RWPE2 (cell line): Measurements from ENCODE around the gene SH2B2.

Experiments used
- ATAC-seq: fragments of 200-7000 bp; cut with Tn5 transposase; 3 replicates; pipeline ENCODE4 v1.9.1; 2021; ENCODE audit warnings: low read depth
- DNase-seq: peaks from one replicate; pipeline ENCODE4 v3.0.0-alpha.2; 2020; ENCODE audit warnings: low spot score
- H3K27ac ChIP-seq: fragments of 450-650 bp; 2 replicates; pipeline ENCODE4 v1.5.1; 2017; ENCODE audit warnings: mild to moderate bottlenecking; ENCODE audit not compliant: poor library complexity, severe bottlenecking
- H3K27me3 ChIP-seq: fragments of 250-450 bp; sonication (Bioruptor Pico); 2 replicates; pipeline ENCODE4 v1.5.1; 2021; ENCODE audit warnings: mild to moderate bottlenecking, moderate library complexity; ENCODE audit not compliant: insufficient read depth, poor library complexity, severe bottlenecking
- H3K36me3 ChIP-seq: fragments of 250-450 bp; sonication (Bioruptor Pico); 2 replicates; pipeline ENCODE4 v1.5.1; 2020; ENCODE audit warnings: low read depth, mild to moderate bottlenecking, moderate library complexity
- H3K4me1 ChIP-seq: fragments of 250-450 bp; sonication (Bioruptor Pico); 2 replicates; pipeline ENCODE4 v1.5.1; 2021; ENCODE audit warnings: mild to moderate bottlenecking, moderate library complexity; ENCODE audit not compliant: insufficient read depth, poor library complexity, severe bottlenecking
- H3K4me3 ChIP-seq: fragments of 250-450 bp; sonication (Bioruptor Pico); 2 replicates; pipeline ENCODE4 v1.5.1; 2021; ENCODE audit warnings: mild to moderate bottlenecking, moderate library complexity; ENCODE audit not compliant: severe bottlenecking
- H3K9me3 ChIP-seq: fragments of 250-450 bp; sonication (Bioruptor Pico); 2 replicates; pipeline ENCODE4 v1.5.1; 2021; ENCODE audit warnings: mild to moderate bottlenecking, moderate library complexity; ENCODE audit not compliant: severe bottlenecking
- TF ChIP-seq, protein P1 (sequence below): fragments of 450-650 bp; IDR thresholded peaks from one replicate; pipeline ENCODE4 v1.5.1; 2017; ENCODE audit warnings: mild to moderate bottlenecking, moderate library complexity; ENCODE audit not compliant: poor library complexity, severe bottlenecking

The SH2B2 gene

GRCh38 chr7:102313997-102314780 is 27.5 kb downstream of the SH2B2 start:
- Histone ChIP-seq H3K4me3 (no peak overlapping the region), H3K27me3 (no peaks in the 10 kb centered on the region), H3K4me1 (peaks cover 5% of the 10 kb centered on the region), H3K9me3 (no peaks in the 10 kb centered on the region), H3K27ac (no peak overlapping the region), H3K36me3 (no peaks in the 10 kb centered on the region)
- DNase-seq (no peak), ATAC-seq (no peak)
- TF ChIP-seq, protein P1, sequence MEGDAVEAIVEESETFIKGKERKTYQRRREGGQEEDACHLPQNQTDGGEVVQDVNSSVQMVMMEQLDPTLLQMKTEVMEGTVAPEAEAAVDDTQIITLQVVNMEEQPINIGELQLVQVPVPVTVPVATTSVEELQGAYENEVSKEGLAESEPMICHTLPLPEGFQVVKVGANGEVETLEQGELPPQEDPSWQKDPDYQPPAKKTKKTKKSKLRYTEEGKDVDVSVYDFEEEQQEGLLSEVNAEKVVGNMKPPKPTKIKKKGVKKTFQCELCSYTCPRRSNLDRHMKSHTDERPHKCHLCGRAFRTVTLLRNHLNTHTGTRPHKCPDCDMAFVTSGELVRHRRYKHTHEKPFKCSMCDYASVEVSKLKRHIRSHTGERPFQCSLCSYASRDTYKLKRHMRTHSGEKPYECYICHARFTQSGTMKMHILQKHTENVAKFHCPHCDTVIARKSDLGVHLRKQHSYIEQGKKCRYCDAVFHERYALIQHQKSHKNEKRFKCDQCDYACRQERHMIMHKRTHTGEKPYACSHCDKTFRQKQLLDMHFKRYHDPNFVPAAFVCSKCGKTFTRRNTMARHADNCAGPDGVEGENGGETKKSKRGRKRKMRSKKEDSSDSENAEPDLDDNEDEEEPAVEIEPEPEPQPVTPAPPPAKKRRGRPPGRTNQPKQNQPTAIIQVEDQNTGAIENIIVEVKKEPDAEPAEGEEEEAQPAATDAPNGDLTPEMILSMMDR, result no peak

DNA sequence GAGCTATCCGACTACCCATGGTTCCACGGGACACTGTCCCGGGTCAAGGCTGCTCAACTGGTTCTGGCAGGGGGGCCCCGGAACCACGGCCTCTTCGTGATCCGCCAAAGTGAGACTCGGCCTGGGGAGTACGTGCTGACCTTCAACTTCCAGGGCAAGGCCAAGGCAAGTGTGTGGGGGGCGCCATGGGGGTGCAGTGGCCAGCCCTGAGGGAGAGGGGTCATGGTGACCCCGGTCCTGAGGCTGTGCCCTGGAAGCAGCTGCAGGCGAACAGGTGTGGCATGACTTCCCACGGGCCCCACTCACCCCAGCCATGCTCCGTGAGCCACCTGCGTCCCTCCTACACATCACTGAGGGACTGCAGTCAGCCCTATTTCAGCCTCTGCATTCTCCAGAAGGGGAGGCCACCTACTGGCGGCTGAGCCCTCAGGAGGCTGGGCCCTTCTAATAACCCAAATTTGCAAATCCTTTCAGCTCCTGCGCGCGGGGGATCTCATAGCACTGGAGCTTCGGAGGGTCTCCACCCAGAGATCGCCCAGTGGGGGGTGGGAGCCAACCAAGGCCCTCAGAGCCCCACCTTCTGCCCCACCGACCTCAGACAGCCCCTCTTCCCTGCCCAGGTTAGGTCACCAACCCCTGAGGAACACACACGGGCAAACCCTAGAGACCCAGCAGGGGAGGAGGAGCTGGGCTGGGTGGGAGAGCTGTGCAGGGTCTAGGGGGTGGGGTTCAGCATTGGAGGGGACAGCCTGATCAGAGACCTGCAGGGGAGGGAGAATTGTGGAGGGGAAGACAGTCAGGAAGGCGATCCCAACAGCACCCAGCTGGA is 30.8 kb downstream of the SH2B2 start:
- no peaks in the 10 kb centered on the region for H3K9me3 ChIP-seq
- H3K4me3 ChIP-seq, result no peak overlapping the region
- H3K27ac ChIP-seq, result no peak overlapping the region
- TF ChIP-seq, protein P1, result no peak
- no peak for DNase-seq
- H3K27me3 ChIP-seq, result no peaks in the 10 kb centered on the region
- H3K36me3 ChIP-seq, result no peaks in the 10 kb centered on the region
- no peak for ATAC-seq
- peaks cover 5% of the 10 kb centered on the region for H3K4me1 ChIP-seq

- ATAC-seq, result peak; percentile 95
- DNase-seq, result peak; percentile 74
- H3K36me3 ChIP-seq, result no peaks in the 10 kb centered on the region
- H3K9me3 ChIP-seq, result no peaks in the 10 kb centered on the region
- peaks cover 5% of the 10 kb centered on the region for H3K4me1 ChIP-seq
- H3K4me3 ChIP-seq, result no peak overlapping the region
- peak overlapping the region; percentile 14 for H3K27ac ChIP-seq
- H3K27me3 ChIP-seq, result no peaks in the 10 kb centered on the region
- TF ChIP-seq, protein P1, result no peak
Observed at GRCh38 chr7:102318482-102318971, 31.9 kb downstream of the SH2B2 start.

DNA sequence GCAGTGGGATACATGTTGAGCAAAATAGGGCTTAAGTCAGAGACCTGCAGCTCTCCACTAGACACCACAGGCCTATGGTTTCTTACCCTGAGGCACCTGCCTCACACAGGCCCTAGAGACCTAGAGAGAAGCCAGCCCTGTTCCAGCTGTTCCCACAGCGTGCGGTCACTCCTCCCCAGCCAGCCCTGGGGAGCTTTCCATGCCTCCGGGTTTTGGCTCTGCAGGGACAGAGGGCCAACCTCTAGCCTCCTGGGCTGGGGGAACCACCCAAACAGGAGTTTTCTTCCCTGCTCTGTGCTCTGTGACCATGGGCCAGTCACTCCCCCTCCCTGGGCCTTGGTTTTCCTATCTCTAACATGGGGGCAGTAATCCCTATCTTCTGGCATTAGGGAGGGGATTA is 33.0 kb downstream of the SH2B2 start:
- H3K4me3 ChIP-seq, result no peak overlapping the region
- no peak overlapping the region for H3K27ac ChIP-seq
- H3K9me3 ChIP-seq, result no peaks in the 10 kb centered on the region
- H3K27me3 ChIP-seq, result no peaks in the 10 kb centered on the region
- ATAC-seq (no peak), DNase-seq (no peak)
- H3K36me3 ChIP-seq, result no peaks in the 10 kb centered on the region
- H3K4me1 ChIP-seq, result peaks cover 5% of the 10 kb centered on the region
- TF ChIP-seq, protein P1, result no peak
